B cell (primary cell): ENCODE measurements around the gene LANCL2. TPM values are rescaled to one million over a fixed set of nuclear protein-coding genes. Genes with fewer than 3 reads are reported as not detected.

ENCODE experiments used
- ATAC-seq: fragments of 200-7000 bp; cut with Tn5 transposase; one replicate; pipeline ENCODE4 v1.10.0; 2021; ENCODE audit warnings: low read depth, mild to moderate bottlenecking, moderate number of reproducible peaks, moderate library complexity
- CTCF ChIA-PET: fragments of 350-600 bp; sonication (Branson Sonifier 250); formaldehyde crosslinking; loops from one replicate; lab custom pipeline; 2021; ENCODE audit warnings: antibody characterized with exemption, inconsistent platforms; lab: Charles Lee
- POLR2A ChIA-PET: fragments of 350-600 bp; sonication (Branson Sonifier 250); formaldehyde crosslinking; loops from one replicate; lab custom pipeline; 2021; ENCODE audit warnings: antibody characterized with exemption; lab: Charles Lee
- DNase-seq: peaks from one replicate; pipeline ENCODE4 v3.0.0; 2013
- H2AFZ ChIP-seq: 2 replicates; pipeline ENCODE4 v1.6.1; 2012; ENCODE audit warnings: mild to moderate bottlenecking, low read depth, low read length; ENCODE audit not compliant: insufficient read depth, poor library complexity, severe bottlenecking
- H3K27ac ChIP-seq, 2 donors: 1 replicate in 1 of 2; 2 replicates in 1 of 2; pipeline ENCODE4 v1.5.1; 2012 to 2013; ENCODE audit warnings: low read length in 2 of 2, mild to moderate bottlenecking in 2 of 2, moderate library complexity in 1 of 2
- H3K27me3 ChIP-seq, 4 experiments: fragments of 200-600 bp in 1 of 4; sonication (generic) in 1 of 4; replicated peaks in 1 of 4; 1 replicate in 2 of 4; 2 replicates in 2 of 4; pipeline versions ENCODE4 v1.6.1 to v1.7.0; 2013 to 2016; ENCODE audit warnings: low read length in 3 of 4, mild to moderate bottlenecking in 2 of 4, mixed read lengths in 1 of 4, moderate library complexity in 1 of 4; ENCODE audit not compliant: insufficient read depth in 4 of 4, control insufficient read depth in 3 of 4; ENCODE audit errors: control extremely low read depth in 1 of 4
- H3K36me3 ChIP-seq, 2 experiments: replicated peaks in 1 of 2; 1 replicate in 1 of 2; 2 replicates in 1 of 2; pipeline versions ENCODE4 v1.6.1 to v1.7.1; 2013; ENCODE audit warnings: low read length in 1 of 2; ENCODE audit not compliant: insufficient read depth in 2 of 2, control insufficient read depth in 1 of 2; ENCODE audit errors: control extremely low read depth in 1 of 2, extremely low read depth in 1 of 2
- H3K4me1 ChIP-seq, 2 donors: fragments of 200-600 bp in 1 of 2; sonication (generic) in 1 of 2; 1 replicate in 1 of 2; 2 replicates in 1 of 2; pipeline versions ENCODE4 v1.5.1 to v1.6.1; 2013 to 2017; ENCODE audit warnings: low read length in 2 of 2; ENCODE audit not compliant: control insufficient read depth in 2 of 2, insufficient read depth in 2 of 2
- H3K4me2 ChIP-seq: replicated peaks from 2 replicates; pipeline ENCODE3; 2012; ENCODE audit warnings: mild to moderate bottlenecking, low read depth, low read length; ENCODE audit not compliant: poor library complexity, severe bottlenecking
- H3K4me3 ChIP-seq, 5 experiments: fragments of 200-600 bp in 1 of 5; sonication (generic) in 1 of 5; 1 replicate in 3 of 5; 2 replicates in 2 of 5; pipeline versions ENCODE4 v1.5.1 to v1.7.0; 2011 to 2016; ENCODE audit warnings: low read length in 4 of 5, mild to moderate bottlenecking in 4 of 5, low read depth in 2 of 5, control low read depth in 1 of 5, moderate library complexity in 1 of 5; ENCODE audit not compliant: insufficient read depth in 1 of 5; ENCODE audit errors: control extremely low read depth in 1 of 5, extremely low read depth in 1 of 5
- H3K79me2 ChIP-seq: fragments of 200-600 bp; sonication (generic); one replicate; pipeline ENCODE4 v1.6.0; 2016; ENCODE audit warnings: low read length; ENCODE audit not compliant: control insufficient read depth, insufficient read depth
- H3K9ac ChIP-seq: fragments of 200-600 bp; sonication (generic); 2 replicates; pipeline ENCODE4 v1.6.1; 2017; ENCODE audit warnings: mild to moderate bottlenecking, low read length, moderate library complexity
- H3K9me3 ChIP-seq, 3 donors: one replicate each; pipeline versions ENCODE4 v1.6.1 to v1.7.1; 2013; ENCODE audit warnings: low read length in 2 of 3; ENCODE audit not compliant: control insufficient read depth in 2 of 3, insufficient read depth in 1 of 3; ENCODE audit errors: control extremely low read depth in 1 of 3
- H4K20me1 ChIP-seq: 2 replicates; pipeline ENCODE4 v1.6.0; 2012; ENCODE audit warnings: mild to moderate bottlenecking, low read length; ENCODE audit not compliant: insufficient read depth, control insufficient read depth, poor library complexity, severe bottlenecking
- H3K27ac Mint-ChIP-seq: one replicate; pipeline ENCODE4 v1.8.0; 2021; ENCODE audit warnings: mixed read lengths
- H3K27me3 Mint-ChIP-seq: one replicate; pipeline ENCODE4 v1.8.0; 2021; ENCODE audit warnings: mixed read lengths
- H3K4me1 Mint-ChIP-seq: one replicate; pipeline ENCODE4 v1.8.0; 2021; ENCODE audit warnings: mixed read lengths
- H3K4me3 Mint-ChIP-seq: one replicate; pipeline ENCODE4 v1.8.0; 2021; ENCODE audit warnings: mixed read lengths
- H3K9me3 Mint-ChIP-seq: one replicate; pipeline ENCODE4 v1.8.0; 2022; ENCODE audit warnings: mixed read lengths; ENCODE audit not compliant: insufficient read depth
- CTCF ChIP-seq: fragments of 200-600 bp; IDR thresholded peaks from one replicate; pipeline ENCODE4 v1.8.0; 2022; ENCODE audit warnings: antibody characterized with exemption, mild to moderate bottlenecking
- EZH2 ChIP-seq: IDR thresholded peaks from 2 replicates; pipeline ENCODE4 v1.6.1; 2012; ENCODE audit warnings: borderline replicate concordance, low read depth, mild to moderate bottlenecking, moderate library complexity, low read length; ENCODE audit not compliant: insufficient read depth, poor library complexity, severe bottlenecking
- WGBS: methylation state at CpG from one replicate; pipeline ENCODE4 v1.1.5; 2013; ENCODE audit warnings: missing lambda C conversion rate; ENCODE audit not compliant: insufficient coverage; 5-methylcytosine and 5-hydroxymethylcytosine counted together
- intact Hi-C: fragments of 100-400 bp; cut with micrococcal nuclease; formaldehyde crosslinking; loops from one replicate; pipeline ENCODE4 v1.10.0; 2022
- polyA plus RNA-seq: library from polyadenylated mRNA; depleted of rRNA; stranded (reverse); fragments of >200 nt; gene quantifications from 2 replicates; pipeline ENCODE4 v1.2.3, GENCODE V29; 2012
- total RNA-seq, 2 donors: library from RNA; stranded (reverse); fragments of 120-200 nt in 1 of 2; gene quantifications; 1 replicate in 1 of 2; 2 replicates in 1 of 2; pipeline versions ENCODE4 v1.2.3 to v1.2.4, GENCODE V29; 2013 to 2022

LANCL2 gene
- total and polyA plus RNA-seq, 2 donors (not counting 1 experiment from before 2014, with no cell fraction given) = 3.5 to 8.1 TPM

- H3K4me1 ChIP-seq = no peaks in the 10 kb centered on the region
- Mint-ChIP-seq H3K4me3 (no peak overlapping the region), H3K27me3 (no peaks in the 10 kb centered on the region), H3K27ac (no peak overlapping the region), H3K4me1 (no peaks in the 10 kb centered on the region), H3K9me3 (no peaks in the 10 kb centered on the region)
- no peak overlapping the region for H3K4me3 ChIP-seq
- no peaks in the 10 kb centered on the region for H3K9me3 ChIP-seq
- CTCF ChIA-PET = interaction anchor here (0.6 to 1.5 kb wide), 2 partner anchors 13 to 19 kb away, joined by 3 to 4 read pairs; no protein-coding TSS in a partner anchor
- ATAC-seq = no peak
- no peaks in the 10 kb centered on the region for H4K20me1 ChIP-seq
- no peaks in the 10 kb centered on the region for H3K27me3 ChIP-seq
- POLR2A ChIA-PET = no interaction called here
- no peak for DNase-seq
- H3K4me2 ChIP-seq = no peak overlapping the region
- H3K36me3 ChIP-seq = peaks cover 1 to 8% of the 10 kb centered on the region in 2 experiments
- no peak overlapping the region for H3K9ac ChIP-seq
- intact Hi-C loops = no loop called here
- no peak for TF ChIP-seq CTCF
- no peak for TF ChIP-seq EZH2
- 99% methylated on average over 6 of the region's 11 CpGs for WGBS
- H2AFZ ChIP-seq = no peak overlapping the region
- no peak overlapping the region for H3K27ac ChIP-seq
- H3K79me2 ChIP-seq = no peaks in the 10 kb centered on the region
Measured at GRCh38 chr7:55396233-55396785, 31.2 kb downstream of the LANCL2 start.

GRCh38 chr7:55397617-55398016 lies 32.5 kb downstream of the LANCL2 start:
- WGBS = 100% methylated on average over 1 of the region's 3 CpGs
- H3K36me3 ChIP-seq = peaks cover 1 to 8% of the 10 kb centered on the region in 2 experiments
- no peak overlapping the region for H3K9ac ChIP-seq
- no peaks in the 10 kb centered on the region for H3K9me3 ChIP-seq
- no peak overlapping the region for H3K4me2 ChIP-seq
- Mint-ChIP-seq H3K9me3 (no peaks in the 10 kb centered on the region), H3K4me3 (no peak overlapping the region), H3K27me3 (no peaks in the 10 kb centered on the region), H3K27ac (no peak overlapping the region), H3K4me1 (no peaks in the 10 kb centered on the region)
- CTCF ChIA-PET = interaction anchor here (0.6 kb wide), 1 partner anchor 685 kb away, joined by 3 read pairs; no protein-coding TSS in a partner anchor
- POLR2A ChIA-PET = no interaction called here
- no peaks in the 10 kb centered on the region for H4K20me1 ChIP-seq
- no peak overlapping the region for H3K4me3 ChIP-seq
- no peaks in the 10 kb centered on the region for H3K79me2 ChIP-seq
- intact Hi-C loops = no loop called here
- no peak overlapping the region for H2AFZ ChIP-seq
- H3K4me1 ChIP-seq = no peaks in the 10 kb centered on the region
- no peak overlapping the region for H3K27ac ChIP-seq
- no peak for TF ChIP-seq EZH2
- TF ChIP-seq CTCF = no peak
- no peak for ATAC-seq
- no peaks in the 10 kb centered on the region for H3K27me3 ChIP-seq
- no peak for DNase-seq
